ENCODE results near the gene KRTAP7-1. TPM values are rescaled to one million over a fixed set of nuclear protein-coding genes. Genes with fewer than 3 reads are reported as not detected.

The KRTAP7-1 gene
- not detected in 2 replicates for total RNA-seq

GRCh38 chr21:30829659-30830058 is at the start of gene KRTAP7-1:
KRTAP7-1 (minus strand) TSS chr21:30829759; CDS start chr21:30829698, 61 bp downstream.

GRCh38 chr21:30813174-30813573 is 16.4 kb downstream of the KRTAP7-1 start, which contains the start of gene KRTAP8-1:
KRTAP8-1 (minus strand) TSS chr21:30813274; CDS start chr21:30813220, 54 bp downstream.

Other genes starting within 250 kb of the KRTAP7-1 start
- not detected in 2 replicates for gene KRTAP22-2, start 239.4 kb downstream of the KRTAP7-1 start, total RNA-seq
- not detected in 2 replicates for gene KRTAP6-3, start 237.3 kb downstream of the KRTAP7-1 start, total RNA-seq
- not detected in 2 replicates for gene KRTAP6-2, start 230.9 kb downstream of the KRTAP7-1 start, total RNA-seq
- not detected in 2 replicates for gene KRTAP22-1, start 228.7 kb downstream of the KRTAP7-1 start, total RNA-seq
- gene KRTAP6-1, start 215.8 kb downstream of the KRTAP7-1 start, total RNA-seq: not detected in 2 replicates
- not detected in 2 replicates for gene KRTAP20-1, start 213.3 kb downstream of the KRTAP7-1 start, total RNA-seq
- not detected in 2 replicates for gene KRTAP20-4, start 209.1 kb downstream of the KRTAP7-1 start, total RNA-seq
- not detected in 2 replicates for gene KRTAP20-2, start 194.6 kb downstream of the KRTAP7-1 start, total RNA-seq
- not detected in 2 replicates for gene KRTAP20-3, start 186.9 kb downstream of the KRTAP7-1 start, total RNA-seq
- gene KRTAP21-3, start 111.0 kb downstream of the KRTAP7-1 start, total RNA-seq: not detected in 2 replicates
- gene KRTAP21-2, start 82.5 kb downstream of the KRTAP7-1 start, total RNA-seq: not detected in 2 replicates
- gene KRTAP21-1, start 74.3 kb downstream of the KRTAP7-1 start, total RNA-seq: not detected in 2 replicates
- not detected in 2 replicates for gene KRTAP8-1, start 16.5 kb downstream of the KRTAP7-1 start, total RNA-seq
- not detected in 2 replicates for gene KRTAP11-1, start 51.8 kb upstream of the KRTAP7-1 start, total RNA-seq
- not detected in 2 replicates for gene KRTAP19-8, start 208.7 kb upstream of the KRTAP7-1 start, total RNA-seq

Data from airway epithelial cell (primary cell).